Psoas muscle (tissue), 8 donors: ENCODE data around the gene FSTL1. TPM values are rescaled to one million over a fixed set of nuclear protein-coding genes. Genes with fewer than 3 reads are reported as not detected.

Source experiments
- ATAC-seq, 4 donors: fragments of 200-7000 bp; cut with Tn5 transposase; one replicate each; pipeline ENCODE4 v1.9.1; 2020; ENCODE audit warnings: moderate library complexity in 3 of 4, mild to moderate bottlenecking in 2 of 4
- DNase-seq, 2 donors: peaks; one replicate each; pipeline ENCODE4 v3.0.0-alpha.2; 2020
- H3K27ac ChIP-seq: fragments of 200-600 bp; one replicate; pipeline ENCODE4 v1.8.0; 2022
- H3K27me3 ChIP-seq, 3 donors: fragments of 200-600 bp in 1 of 3; one replicate each; pipeline versions ENCODE4 v1.6.1 to v1.8.0; 2013 to 2022; ENCODE audit warnings: low read length in 2 of 3, mild to moderate bottlenecking in 2 of 3, moderate library complexity in 1 of 3; ENCODE audit not compliant: insufficient read depth in 3 of 3
- H3K36me3 ChIP-seq, 2 donors: fragments of 200-600 bp in 1 of 2; one replicate each; pipeline versions ENCODE4 v1.6.1 to v1.8.0; 2013 to 2022; ENCODE audit warnings: low read depth in 1 of 2, mild to moderate bottlenecking in 1 of 2, moderate library complexity in 1 of 2; ENCODE audit not compliant: insufficient read depth in 1 of 2
- H3K4me1 ChIP-seq: fragments of 200-600 bp; one replicate; pipeline ENCODE4 v1.8.0; 2022
- H3K4me3 ChIP-seq: fragments of 200-600 bp; one replicate; pipeline ENCODE4 v1.8.0; 2022; ENCODE audit warnings: mild to moderate bottlenecking
- H3K9me3 ChIP-seq: fragments of 200-600 bp; one replicate; pipeline ENCODE4 v1.8.0; 2022
- WGBS, 3 donors: extraction: QIAGEN DNeasy Blood & Tissue Kit; methylation state at CpG; one replicate each; pipeline versions ENCODE4 v1.1.6 to v1.1.7; 2013; 5-methylcytosine and 5-hydroxymethylcytosine counted together
- intact Hi-C, 2 donors: fragments of 100-400 bp; cut with DNase I; formaldehyde crosslinking; loops; one replicate each; pipeline versions ENCODE4 v1.11.0 to v1.14.2; 2022
- polyA plus RNA-seq, 3 donors: library from polyadenylated mRNA; stranded (reverse); fragments of 200-250 nt; gene quantifications; one replicate each; pipeline ENCODE4 v1.2.3, GENCODE V29; 2013
- total RNA-seq, 4 donors: library from RNA; stranded (reverse); fragmentation: NEBNext Ultra II Directional in 2 of 4; extraction: Animal tissue kit (Norgen Biotek cat#: 25700) in 2 of 4; gene quantifications; one replicate each; pipeline versions ENCODE4 v1.2.1 to v1.2.4, GENCODE V29; 2021 to 2023
- TF ChIP-seq, protein P1 (sequence below): fragments of 200-600 bp; IDR thresholded peaks from one replicate; pipeline ENCODE4 v1.8.0; 2022; ENCODE audit warnings: antibody characterized with exemption
- donor health status: healthy with polysubstance abuse.
- donor health status: DM: no; HTN: no; CAD: no; lungs with moderate emphysema.
- donor health status: Bipolar disorder and iron deficiency.
- donor health status: healthy.
- donor health status: DM: yes; HTN: yes; CAD: no.
- donor health status: DM: no; HTN: no; CAD: no.
- donor health status: DM: no; HTN: no; CAD: no.
- donor health status: DM: yes; HTN: yes; CAD: no.

Gene FSTL1
- total and polyA plus RNA-seq, 7 donors: 11.9 to 62.6 (median 43.9) TPM

DNA sequence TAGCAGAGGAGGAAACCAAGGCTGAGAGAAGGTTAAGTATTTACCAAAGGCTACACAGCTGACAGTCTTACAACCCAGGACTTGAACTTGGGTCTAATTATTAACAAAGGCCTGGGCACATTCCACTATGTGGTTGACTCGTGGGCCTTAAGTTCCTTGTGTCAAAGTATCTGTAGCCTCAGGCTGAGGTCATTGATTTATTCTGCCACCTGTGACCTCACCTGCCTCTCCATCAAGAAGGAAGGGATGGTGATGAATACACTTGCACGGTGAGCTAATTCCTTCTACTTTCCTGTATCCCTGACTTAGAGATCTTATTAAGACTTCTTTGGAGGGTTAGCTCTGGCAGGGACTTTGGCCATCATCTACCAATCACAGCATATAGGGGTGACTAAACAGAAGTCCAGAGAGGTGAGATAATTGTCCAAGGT lies 81.7 kb downstream of the FSTL1 start:
- H3K27ac ChIP-seq: no peak overlapping the region
- no peaks in the 10 kb centered on the region for H3K36me3 ChIP-seq
- intact Hi-C loops: no loop called here
- no peaks in the 10 kb centered on the region for H3K9me3 ChIP-seq
- H3K27me3 ChIP-seq: no peaks in the 10 kb centered on the region
- ATAC-seq (no peak), DNase-seq (no peak)
- TF ChIP-seq, protein P1, sequence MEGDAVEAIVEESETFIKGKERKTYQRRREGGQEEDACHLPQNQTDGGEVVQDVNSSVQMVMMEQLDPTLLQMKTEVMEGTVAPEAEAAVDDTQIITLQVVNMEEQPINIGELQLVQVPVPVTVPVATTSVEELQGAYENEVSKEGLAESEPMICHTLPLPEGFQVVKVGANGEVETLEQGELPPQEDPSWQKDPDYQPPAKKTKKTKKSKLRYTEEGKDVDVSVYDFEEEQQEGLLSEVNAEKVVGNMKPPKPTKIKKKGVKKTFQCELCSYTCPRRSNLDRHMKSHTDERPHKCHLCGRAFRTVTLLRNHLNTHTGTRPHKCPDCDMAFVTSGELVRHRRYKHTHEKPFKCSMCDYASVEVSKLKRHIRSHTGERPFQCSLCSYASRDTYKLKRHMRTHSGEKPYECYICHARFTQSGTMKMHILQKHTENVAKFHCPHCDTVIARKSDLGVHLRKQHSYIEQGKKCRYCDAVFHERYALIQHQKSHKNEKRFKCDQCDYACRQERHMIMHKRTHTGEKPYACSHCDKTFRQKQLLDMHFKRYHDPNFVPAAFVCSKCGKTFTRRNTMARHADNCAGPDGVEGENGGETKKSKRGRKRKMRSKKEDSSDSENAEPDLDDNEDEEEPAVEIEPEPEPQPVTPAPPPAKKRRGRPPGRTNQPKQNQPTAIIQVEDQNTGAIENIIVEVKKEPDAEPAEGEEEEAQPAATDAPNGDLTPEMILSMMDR: no peak
- H3K4me3 ChIP-seq: no peak overlapping the region
- 42 to 50% (median 47%) methylated on average over 2 of the region's 2 CpGs for WGBS, 3 donors
- H3K4me1 ChIP-seq: no peaks in the 10 kb centered on the region

DNA sequence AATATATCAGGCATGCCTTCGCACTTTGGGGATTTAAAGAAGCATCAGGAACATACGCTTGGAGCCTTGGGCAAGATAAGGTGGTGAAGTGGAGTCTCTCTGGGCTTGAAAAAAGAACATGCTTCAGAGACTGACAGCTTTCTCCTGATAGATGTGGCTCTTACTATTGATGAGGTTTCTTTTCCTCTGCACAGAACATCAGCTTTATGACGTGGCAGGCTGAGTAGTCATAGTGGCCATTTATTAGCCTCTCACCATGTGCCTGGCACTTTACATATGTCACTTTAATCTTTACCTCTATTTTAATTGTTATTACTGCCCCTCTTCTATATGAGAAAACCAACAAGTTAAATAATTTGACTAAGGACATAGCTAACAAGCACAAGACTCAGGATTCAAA lies 82.6 kb downstream of the FSTL1 start:
- intact Hi-C loops: no loop called here
- Histone ChIP-seq H3K36me3 (no peaks in the 10 kb centered on the region), H3K4me3 (no peak overlapping the region), H3K9me3 (no peaks in the 10 kb centered on the region), H3K27me3 (no peaks in the 10 kb centered on the region), H3K4me1 (no peaks in the 10 kb centered on the region), H3K27ac (no peak overlapping the region)
- TF ChIP-seq, protein P1: no peak
- DNase-seq: no peak
- whole genome bisulfite sequencing, 3 donors: 82 to 92% (median 91%) methylated on average over 3 of the region's 3 CpGs
- no peak for ATAC-seq

DNA sequence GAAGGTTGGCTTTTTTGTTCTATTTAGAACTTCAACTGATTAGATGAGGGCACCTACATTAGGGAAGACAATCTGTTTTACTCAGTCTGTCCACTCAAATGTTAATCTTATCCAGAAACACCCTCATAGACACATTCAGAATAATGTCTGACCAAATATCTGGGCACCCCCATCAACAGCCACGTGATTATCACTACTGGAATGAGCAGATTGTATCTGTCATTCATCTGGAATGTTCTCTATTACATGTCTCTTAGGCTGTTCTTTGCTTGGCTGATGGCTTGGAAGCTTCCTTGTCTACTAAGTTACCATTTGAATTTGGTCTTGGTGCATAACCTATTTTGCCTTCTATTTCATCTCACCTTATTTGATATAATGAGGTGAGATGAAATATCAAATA lies 86.0 kb downstream of the FSTL1 start:
- Histone ChIP-seq H3K9me3 (no peaks in the 10 kb centered on the region), H3K36me3 (no peaks in the 10 kb centered on the region), H3K4me3 (no peak overlapping the region), H3K27ac (no peak overlapping the region), H3K4me1 (no peaks in the 10 kb centered on the region), H3K27me3 (no peaks in the 10 kb centered on the region)
- WGBS, 3 donors: 4 to 13% (median 8%) methylated on average over 1 of the region's 1 CpG
- intact Hi-C loops: no loop called here
- ATAC-seq (no peak), DNase-seq (no peak)
- TF ChIP-seq, protein P1: no peak

DNA sequence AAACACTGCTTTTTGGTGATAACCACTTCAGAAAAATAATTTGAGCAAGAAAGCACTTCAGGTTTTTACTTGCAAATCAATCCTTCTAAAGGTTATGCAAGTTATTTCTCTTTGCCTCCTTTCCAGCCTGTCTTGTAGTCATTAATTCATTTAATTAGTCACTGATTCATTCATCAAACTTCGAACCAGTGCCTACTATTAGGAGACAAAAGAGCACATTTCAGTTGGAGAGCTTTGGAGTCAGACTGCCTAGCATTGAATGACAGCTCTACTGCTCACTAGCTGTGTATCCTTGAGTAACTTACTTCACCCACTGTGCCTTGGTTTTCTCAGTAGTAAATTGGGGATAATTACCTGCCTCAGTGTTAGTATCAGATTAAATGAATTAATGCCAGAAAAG lies 86.7 kb downstream of the FSTL1 start:
- no peak for DNase-seq
- no peak overlapping the region for H3K27ac ChIP-seq
- H3K4me1 ChIP-seq: no peaks in the 10 kb centered on the region
- no peaks in the 10 kb centered on the region for H3K27me3 ChIP-seq
- intact Hi-C loops: no loop called here
- no peaks in the 10 kb centered on the region for H3K36me3 ChIP-seq
- no peak overlapping the region for H3K4me3 ChIP-seq
- 71 to 89% (median 82%) methylated on average over 1 of the region's 1 CpG for WGBS, 3 donors
- H3K9me3 ChIP-seq: no peaks in the 10 kb centered on the region
- no peak for ATAC-seq
- TF ChIP-seq, protein P1: no peak

DNA sequence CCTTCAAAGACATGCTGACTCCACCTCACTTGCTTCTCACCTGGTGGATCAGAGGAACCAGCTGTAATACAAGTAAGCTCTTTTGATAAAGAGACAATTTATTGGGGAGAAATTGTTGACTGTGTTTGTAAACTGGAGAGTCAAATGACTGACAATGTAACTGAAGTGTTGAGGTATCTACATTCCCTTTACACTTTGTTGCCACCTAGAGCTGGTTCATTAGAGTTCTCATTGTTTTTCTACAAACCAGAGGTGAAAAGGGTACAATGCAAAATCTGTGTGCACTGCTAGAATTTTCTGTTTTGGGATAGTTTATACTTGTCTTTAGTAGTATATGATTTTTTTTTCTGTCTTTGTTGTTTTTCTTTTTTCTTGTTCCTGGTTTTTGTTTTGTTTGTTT lies 93.0 kb downstream of the FSTL1 start:
- no peak for ATAC-seq
- Histone ChIP-seq H3K27me3 (no peaks in the 10 kb centered on the region), H3K9me3 (no peaks in the 10 kb centered on the region), H3K27ac (no peak overlapping the region), H3K36me3 (no peaks in the 10 kb centered on the region), H3K4me1 (no peaks in the 10 kb centered on the region), H3K4me3 (no peak overlapping the region)
- DNase-seq: no peak
- intact Hi-C loops: no loop called here
- TF ChIP-seq, protein P1: no peak
